ENCODE results near the gene TUBB2A. TPM values are rescaled to one million over a fixed set of nuclear protein-coding genes. Genes with fewer than 3 reads are reported as not detected.

The TUBB2A gene
- total RNA-seq, 1 donor from 2014 or later: 88.7 TPM

- DNase-seq: peak; percentile 97
Observed at GRCh38 chr6:3118353-3119039, 38.8 kb downstream of the TUBB2A start, which contains the start of gene BPHL. BPHL (plus strand) TSS chr6:3118711; CDS start chr6:3118741, 30 bp downstream.

- DNase-seq: no peak
Observed at GRCh38 chr6:3117912-3118352, 39.4 kb downstream of the TUBB2A start.

GRCh38 chr6:3114377-3114776 is 43.0 kb downstream of the TUBB2A start:
- no peak for DNase-seq

- no peak for DNase-seq
Observed at GRCh38 chr6:3109761-3110160, 47.6 kb downstream of the TUBB2A start.

- DNase-seq: no peak
Observed at GRCh38 chr6:3108746-3109414, 48.5 kb downstream of the TUBB2A start.

Other genes with a start within 250 kb of the TUBB2A start
- gene SERPINB6, start 186.0 kb downstream of the TUBB2A start, total RNA-seq: 127 and 135 TPM in 2 replicates
- gene NQO2, start 157.7 kb downstream of the TUBB2A start, total RNA-seq: 22.5 and 24.1 TPM in 2 replicates
- 30.5 and 35.4 TPM in 2 replicates for gene RIPK1, start 89.0 kb downstream of the TUBB2A start, total RNA-seq
- 14.2 and 20.8 TPM in 2 replicates for gene BPHL, start 38.8 kb downstream of the TUBB2A start, total RNA-seq
- 6.7 and 9.7 TPM in 2 replicates for gene TUBB2B, start 70.1 kb upstream of the TUBB2A start, total RNA-seq
- 31.8 and 33.5 TPM in 2 replicates for gene PSMG4, start 101.4 kb upstream of the TUBB2A start, total RNA-seq

Measured in dermis blood vessel endothelial cell (primary cell).